GM06990 (cell line): ENCODE results near the gene SPTY2D1.

Source experiments
- DNase-seq: peaks from one replicate; pipeline ENCODE4 v3.0.0-alpha.2; 2011; ENCODE audit not compliant: insufficient read length; ENCODE audit errors: extremely low read depth
- H3K27me3 ChIP-seq: replicated peaks from 2 replicates; pipeline ENCODE4 v1.6.0; 2011; ENCODE audit warnings: low read length; ENCODE audit not compliant: control insufficient read depth, insufficient read depth
- H3K36me3 ChIP-seq: 2 replicates; pipeline ENCODE4 v1.5.1; 2011; ENCODE audit warnings: low read length; ENCODE audit not compliant: control insufficient read depth, insufficient read depth
- H3K4me3 ChIP-seq: replicated peaks from 2 replicates; pipeline ENCODE4 v1.5.1; 2011; ENCODE audit warnings: low read depth, mild to moderate bottlenecking, control low read depth, low read length
- CTCF ChIP-seq: IDR thresholded peaks from 2 replicates; pipeline ENCODE4 v1.5.1; 2011; ENCODE audit warnings: low read length, control low read depth, mild to moderate bottlenecking, inconsistent platforms; ENCODE audit not compliant: insufficient read depth, poor library complexity, severe bottlenecking

Gene SPTY2D1

GRCh38 chr11:18614667-18615066 is 19.5 kb downstream of the SPTY2D1 start:
- H3K36me3 ChIP-seq = peaks cover 12% of the 10 kb centered on the region
- H3K27me3 ChIP-seq = no peaks in the 10 kb centered on the region
- no peak for TF ChIP-seq CTCF
- H3K4me3 ChIP-seq = no peak overlapping the region
- DNase-seq = no peak

- Histone ChIP-seq H3K27me3 (no peaks in the 10 kb centered on the region), H3K4me3 (no peak overlapping the region), H3K36me3 (peaks cover 14% of the 10 kb centered on the region)
- DNase-seq = no peak
- no peak for TF ChIP-seq CTCF
These were observed 21.7 kb downstream of the SPTY2D1 start for GRCh38 chr11:18612394-18612793.

GRCh38 chr11:18611196-18611595 is 22.9 kb downstream of the SPTY2D1 start:
- Histone ChIP-seq H3K27me3 (no peaks in the 10 kb centered on the region), H3K4me3 (no peak overlapping the region), H3K36me3 (peaks cover 14% of the 10 kb centered on the region)
- no peak for DNase-seq
- TF ChIP-seq CTCF = no peak

- Histone ChIP-seq H3K4me3 (no peak overlapping the region), H3K36me3 (peaks cover 6% of the 10 kb centered on the region), H3K27me3 (no peaks in the 10 kb centered on the region)
- no peak for TF ChIP-seq CTCF
- no peak for DNase-seq
These were observed 25.8 kb downstream of the SPTY2D1 start for GRCh38 chr11:18608376-18608775.

GRCh38 chr11:18600915-18601569 is 33.1 kb downstream of the SPTY2D1 start:
- H3K27me3 ChIP-seq = no peaks in the 10 kb centered on the region
- no peak for TF ChIP-seq CTCF
- no peak for DNase-seq
- H3K4me3 ChIP-seq = no peak overlapping the region
- peaks cover 4% of the 10 kb centered on the region for H3K36me3 ChIP-seq
